GM18861 (cell line): ENCODE data around the gene EEF2.

Source experiments
- ATAC-seq: cut with Tn5 transposase; IDR thresholded peaks from one replicate; pipeline ENCODE4 v1.9.1; 2021; ENCODE audit not compliant: unreplicated experiment

Gene EEF2

GRCh38 chr19:3984908-3985642 is at the start of gene EEF2:
EEF2 (minus strand) TSS chr19:3985463; CDS start chr19:3985380, 83 bp downstream.
- no peak for ATAC-seq

GRCh38 chr19:4034048-4035017 is 49.1 kb upstream of the EEF2 start:
- ATAC-seq: no peak

- ATAC-seq: no peak
Measured at GRCh38 chr19:4033028-4033956, 48.0 kb upstream of the EEF2 start.

DNA sequence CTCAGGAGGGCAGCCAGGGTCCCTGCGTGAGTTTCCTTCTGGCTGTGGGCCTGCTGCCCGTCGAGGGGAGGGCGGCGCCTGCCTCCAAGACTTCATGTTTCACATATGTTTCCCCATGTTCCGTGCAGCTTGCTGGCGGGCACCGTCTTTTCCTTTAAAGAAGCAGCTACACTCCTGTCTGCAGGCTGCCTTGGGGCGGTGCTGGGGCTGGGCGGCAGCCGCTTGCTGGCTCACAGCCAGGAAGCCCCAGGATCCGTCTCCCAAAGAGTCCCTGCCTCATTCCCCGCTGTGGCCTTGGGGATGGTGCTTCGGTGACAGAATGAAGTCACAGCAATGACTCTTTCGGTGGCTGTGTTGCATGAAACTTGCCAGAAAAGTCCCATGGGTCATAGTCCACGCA is 47.2 kb upstream of the EEF2 start:
- ATAC-seq: no peak

- no peak for ATAC-seq
Measured at GRCh38 chr19:4031420-4031819, 46.2 kb upstream of the EEF2 start.

- ATAC-seq: no peak
Measured at GRCh38 chr19:4030981-4031380, 45.7 kb upstream of the EEF2 start.

GRCh38 chr19:4030552-4030951 is 45.3 kb upstream of the EEF2 start:
- no peak for ATAC-seq

- no peak for ATAC-seq
Measured at GRCh38 chr19:4029247-4029614, 44.0 kb upstream of the EEF2 start.

DNA sequence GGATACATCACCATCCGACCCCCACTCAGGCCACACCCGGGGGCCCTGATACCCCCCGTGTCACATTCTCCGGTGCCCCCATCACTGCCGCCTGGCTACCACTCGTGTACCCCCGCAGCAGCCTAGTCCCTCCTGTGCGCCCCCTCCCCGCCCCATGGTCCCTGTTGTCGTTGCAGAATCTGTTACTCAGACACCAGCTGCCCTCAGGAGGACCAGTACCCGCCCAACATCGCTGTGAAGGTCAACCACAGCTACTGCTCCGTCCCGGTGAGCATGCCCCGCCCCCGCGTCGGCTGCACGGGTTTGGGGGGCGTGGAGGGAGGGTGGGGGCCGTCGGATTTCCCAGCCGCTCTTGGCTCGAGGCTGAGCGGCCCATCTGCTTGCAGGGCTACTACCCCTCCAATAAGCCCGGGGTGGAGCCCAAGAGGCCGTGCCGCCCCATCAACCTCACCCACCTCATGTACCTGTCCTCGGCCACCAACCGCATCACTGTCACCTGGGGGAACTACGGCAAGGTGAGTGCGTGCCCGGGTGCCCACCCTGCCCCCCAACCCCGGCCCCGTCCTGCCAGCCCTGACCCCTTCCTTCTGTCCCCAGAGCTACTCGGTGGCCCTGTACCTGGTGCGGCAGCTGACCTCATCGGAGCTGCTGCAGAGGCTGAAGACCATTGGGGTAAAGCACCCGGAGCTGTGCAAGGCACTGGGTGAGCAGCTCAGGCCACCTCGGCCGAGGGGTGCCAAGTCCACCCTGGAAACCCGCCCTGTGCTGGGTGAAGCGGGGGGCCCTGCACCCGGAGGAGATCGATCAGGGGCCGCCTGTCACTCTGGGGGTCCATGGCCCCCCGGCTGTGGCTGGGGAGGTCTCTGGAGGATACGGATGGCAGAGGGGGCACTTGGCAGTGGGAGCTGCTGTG is 43.3 kb upstream of the EEF2 start:
- ATAC-seq: no peak

DNA sequence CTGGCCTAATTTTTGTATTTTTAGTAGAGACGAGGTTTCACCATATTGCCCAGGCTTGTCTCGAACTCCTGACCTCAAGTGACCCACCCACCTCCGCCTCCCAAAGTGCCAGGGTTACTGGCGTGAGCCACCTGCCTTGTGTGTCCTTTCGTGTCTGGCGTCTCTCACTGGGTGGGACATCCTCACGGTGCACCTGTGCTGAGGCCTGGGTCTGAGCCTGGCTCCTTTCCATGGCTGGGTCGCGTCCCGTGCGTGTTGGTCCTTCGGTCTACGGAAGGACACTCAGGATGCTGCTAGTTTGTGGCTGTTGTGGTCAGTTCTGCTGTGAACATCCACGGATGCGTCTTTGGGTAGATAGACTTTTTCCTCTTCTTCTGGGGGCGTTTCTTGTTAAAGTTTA is 41.9 kb upstream of the EEF2 start:
- no peak for ATAC-seq

GRCh38 chr19:4025317-4025716 is 40.1 kb upstream of the EEF2 start:
- no peak for ATAC-seq

DNA sequence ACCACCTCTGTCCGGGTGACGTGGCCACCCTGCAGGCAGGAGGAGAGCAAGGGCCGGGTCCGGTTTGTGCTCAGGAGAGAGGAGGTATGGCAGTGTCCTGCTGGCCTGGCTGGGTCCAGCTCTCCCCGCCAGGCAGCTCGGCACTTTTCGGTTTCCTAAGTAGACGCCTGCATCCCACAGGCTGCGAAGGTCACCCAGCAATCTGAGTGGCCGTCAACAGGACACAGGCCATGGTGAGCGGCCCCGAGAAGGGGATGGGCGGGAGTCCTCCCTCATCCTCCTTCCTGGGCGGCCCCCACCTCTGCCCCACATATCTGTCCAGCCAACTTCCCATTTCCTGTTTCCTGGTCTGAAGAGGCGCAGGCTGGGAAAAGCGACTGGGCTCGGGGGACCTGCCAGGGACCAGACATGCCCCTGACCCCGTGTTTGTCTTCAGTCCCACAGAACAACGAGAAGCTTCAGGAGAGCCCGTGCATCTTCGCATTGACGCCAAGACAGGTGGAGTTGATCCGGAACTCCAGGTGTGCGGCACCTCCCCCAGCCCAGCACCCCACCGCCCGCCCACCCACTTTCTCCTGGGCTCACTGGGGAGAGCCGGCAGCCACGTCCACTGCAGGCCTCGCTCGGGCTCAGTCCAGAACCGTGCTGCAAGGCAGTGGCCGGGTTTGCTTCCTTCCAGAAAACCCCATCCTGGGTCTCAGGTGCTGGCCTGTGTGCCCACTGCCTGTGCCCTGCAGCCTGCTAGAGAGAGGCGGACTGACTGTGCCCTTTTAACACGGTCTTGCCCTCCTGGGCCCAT is 38.5 kb upstream of the EEF2 start:
- no peak for ATAC-seq

DNA sequence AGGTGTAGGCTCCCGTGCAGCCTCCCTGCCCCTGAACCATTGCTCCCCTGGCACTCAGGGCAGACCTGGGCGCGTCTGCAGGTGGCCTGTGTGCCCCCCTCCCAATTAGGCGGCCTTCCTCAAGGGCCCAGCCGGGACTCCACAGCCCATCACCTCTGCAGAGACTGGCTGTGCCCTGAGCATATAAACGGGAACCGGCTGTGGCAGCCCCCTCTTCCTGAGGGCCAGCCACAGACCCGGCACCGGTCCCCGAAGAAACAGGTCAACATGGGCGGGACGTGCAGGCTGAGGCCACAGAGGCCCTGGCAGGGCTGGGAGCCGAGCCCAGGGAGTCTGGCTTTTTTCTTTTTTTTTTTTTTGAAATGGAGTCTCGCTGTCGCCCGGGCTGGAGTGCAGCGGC is 34.3 kb upstream of the EEF2 start:
- ATAC-seq: no peak

GRCh38 chr19:4018775-4019504 is 33.7 kb upstream of the EEF2 start:
- ATAC-seq: no peak

GRCh38 chr19:4018140-4018613 is 32.9 kb upstream of the EEF2 start:
- no peak for ATAC-seq

GRCh38 chr19:4016903-4017638 is 31.8 kb upstream of the EEF2 start:
- ATAC-seq: no peak

- no peak for ATAC-seq
Measured at GRCh38 chr19:4016486-4016885, 31.2 kb upstream of the EEF2 start.
